Osteoblast (primary cell): Measurements from ENCODE around the gene FOXL2NB. TPM values are rescaled to one million over a fixed set of nuclear protein-coding genes. Genes with fewer than 3 reads are reported as not detected.
"Not testable (repeated sequence)": the region's sequence is repeated elsewhere in the genome, so short reads cannot be mapped to it uniquely, and the experiment has no call there.

Experiments used
- DNase-seq: peaks from one replicate; pipeline ENCODE4 v3.0.0; 2011; ENCODE audit warnings: low spot score, mixed read lengths; ENCODE audit not compliant: insufficient read length; ENCODE audit errors: missing footprints
- H2AFZ ChIP-seq: 2 replicates; pipeline ENCODE4 v1.6.0; 2011; ENCODE audit warnings: mild to moderate bottlenecking, low read length
- H3K27ac ChIP-seq: 2 replicates; pipeline ENCODE4 v1.5.1; 2011; ENCODE audit warnings: mild to moderate bottlenecking, low read depth, low read length, moderate library complexity
- H3K27me3 ChIP-seq: 2 replicates; pipeline ENCODE4 v1.6.0; 2012; ENCODE audit warnings: mild to moderate bottlenecking, control low read depth, inconsistent platforms, low read length, moderate library complexity; ENCODE audit not compliant: insufficient read depth
- H3K36me3 ChIP-seq: 2 replicates; pipeline ENCODE4 v1.5.1; 2011; ENCODE audit warnings: mild to moderate bottlenecking, low read length, control low read depth, moderate library complexity; ENCODE audit not compliant: insufficient read depth
- H3K4me1 ChIP-seq: 2 replicates; pipeline ENCODE4 v1.5.1; 2011; ENCODE audit warnings: mild to moderate bottlenecking, low read length, control low read depth, moderate library complexity; ENCODE audit not compliant: insufficient read depth
- H3K4me2 ChIP-seq: 2 replicates; pipeline ENCODE4 v1.6.0; 2011; ENCODE audit warnings: mild to moderate bottlenecking, low read length; ENCODE audit not compliant: insufficient read depth
- H3K4me3 ChIP-seq: fragments of 200-600 bp; sonication (generic); 3 replicates; pipeline ENCODE4 v1.5.1; 2012; ENCODE audit warnings: mild to moderate bottlenecking, low read length, inconsistent platforms; ENCODE audit not compliant: insufficient read depth
- H3K79me2 ChIP-seq: 2 replicates; pipeline ENCODE4 v1.6.0; 2012; ENCODE audit warnings: mild to moderate bottlenecking, low read length, control low read depth, inconsistent platforms; ENCODE audit not compliant: insufficient read depth
- H3K9me3 ChIP-seq: 2 replicates; pipeline ENCODE4 v1.5.1; 2011; ENCODE audit warnings: low read depth, low read length, control low read depth
- H4K20me1 ChIP-seq: 2 replicates; pipeline ENCODE4 v1.6.0; 2012; ENCODE audit warnings: mild to moderate bottlenecking, low read length, control low read depth; ENCODE audit not compliant: insufficient read depth
- total RNA-seq: library from RNA; depleted of rRNA; stranded (reverse); fragments of >200 nt; gene quantifications from 2 replicates; pipeline ENCODE4 v1.2.3, GENCODE V29; 2012
- TF ChIP-seq, protein P1 (sequence below): IDR thresholded peaks from 2 replicates; pipeline ENCODE4 v1.5.1; 2011; ENCODE audit warnings: mild to moderate bottlenecking, low read depth, low read length, moderate library complexity; ENCODE audit errors: extremely low read depth

Gene FOXL2NB
- total RNA-seq, 1 donor: 0.36 TPM

DNA sequence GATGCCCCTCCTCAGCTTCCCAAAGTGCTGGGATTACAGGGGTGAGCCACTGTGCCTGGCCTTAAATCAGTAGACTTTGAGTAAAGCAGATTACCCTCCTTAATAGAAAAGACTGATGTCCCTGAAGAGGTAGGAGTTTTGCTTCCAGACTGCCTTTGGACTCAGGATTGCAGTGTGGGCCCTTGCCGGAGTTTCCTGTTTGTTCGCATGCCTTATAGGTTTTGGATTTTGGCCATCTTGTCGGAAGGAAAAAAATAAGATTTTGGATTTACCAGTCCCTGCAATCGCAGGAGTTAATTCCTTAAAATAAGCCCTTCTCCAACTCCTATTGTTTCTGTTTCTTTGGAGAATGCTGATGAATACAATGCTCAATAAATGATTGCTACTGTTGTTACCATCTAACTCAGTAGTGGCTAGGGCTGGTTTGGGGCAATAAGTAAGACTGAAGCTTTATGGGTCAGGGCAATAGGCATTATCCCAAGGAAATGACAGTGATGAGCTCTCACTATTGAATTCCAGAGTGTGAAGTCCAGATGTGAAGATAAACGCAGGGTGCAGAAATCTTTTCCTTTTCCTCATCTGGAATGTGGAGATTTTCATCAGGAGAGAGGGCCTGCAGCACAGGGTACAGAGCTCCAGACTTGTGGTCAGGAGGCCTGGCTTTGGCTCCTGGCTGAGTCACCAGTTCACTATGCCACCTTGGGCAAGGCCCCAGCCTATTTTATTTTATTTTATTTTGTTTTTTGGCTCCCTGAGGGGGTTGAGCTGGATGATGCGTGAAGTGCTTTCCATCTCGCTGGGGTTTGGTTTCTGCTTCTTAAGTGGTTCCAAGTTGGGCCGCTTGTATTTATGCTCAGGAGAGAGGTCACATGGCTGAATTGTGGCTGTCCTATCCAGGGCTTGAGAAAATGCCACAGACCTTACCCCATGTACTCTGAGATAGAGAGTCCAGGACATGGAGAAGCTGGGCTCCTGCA is 25.4 kb upstream of the FOXL2NB start:
- peak; percentile 91 for DNase-seq
- Histone ChIP-seq H3K4me3 (no peak overlapping the region), H3K9me3 (no peaks in the 10 kb centered on the region), H2AFZ (no peak overlapping the region), H3K4me2 (peak overlapping the region; percentile 54), H4K20me1 (no peaks in the 10 kb centered on the region), H3K27me3 (peaks cover 5% of the 10 kb centered on the region), H3K4me1 (peaks cover 16% of the 10 kb centered on the region), H3K36me3 (no peaks in the 10 kb centered on the region), H3K79me2 (no peaks in the 10 kb centered on the region), H3K27ac (peak overlapping the region; percentile 59)
- TF ChIP-seq, protein P1, sequence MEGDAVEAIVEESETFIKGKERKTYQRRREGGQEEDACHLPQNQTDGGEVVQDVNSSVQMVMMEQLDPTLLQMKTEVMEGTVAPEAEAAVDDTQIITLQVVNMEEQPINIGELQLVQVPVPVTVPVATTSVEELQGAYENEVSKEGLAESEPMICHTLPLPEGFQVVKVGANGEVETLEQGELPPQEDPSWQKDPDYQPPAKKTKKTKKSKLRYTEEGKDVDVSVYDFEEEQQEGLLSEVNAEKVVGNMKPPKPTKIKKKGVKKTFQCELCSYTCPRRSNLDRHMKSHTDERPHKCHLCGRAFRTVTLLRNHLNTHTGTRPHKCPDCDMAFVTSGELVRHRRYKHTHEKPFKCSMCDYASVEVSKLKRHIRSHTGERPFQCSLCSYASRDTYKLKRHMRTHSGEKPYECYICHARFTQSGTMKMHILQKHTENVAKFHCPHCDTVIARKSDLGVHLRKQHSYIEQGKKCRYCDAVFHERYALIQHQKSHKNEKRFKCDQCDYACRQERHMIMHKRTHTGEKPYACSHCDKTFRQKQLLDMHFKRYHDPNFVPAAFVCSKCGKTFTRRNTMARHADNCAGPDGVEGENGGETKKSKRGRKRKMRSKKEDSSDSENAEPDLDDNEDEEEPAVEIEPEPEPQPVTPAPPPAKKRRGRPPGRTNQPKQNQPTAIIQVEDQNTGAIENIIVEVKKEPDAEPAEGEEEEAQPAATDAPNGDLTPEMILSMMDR: no peak

DNA sequence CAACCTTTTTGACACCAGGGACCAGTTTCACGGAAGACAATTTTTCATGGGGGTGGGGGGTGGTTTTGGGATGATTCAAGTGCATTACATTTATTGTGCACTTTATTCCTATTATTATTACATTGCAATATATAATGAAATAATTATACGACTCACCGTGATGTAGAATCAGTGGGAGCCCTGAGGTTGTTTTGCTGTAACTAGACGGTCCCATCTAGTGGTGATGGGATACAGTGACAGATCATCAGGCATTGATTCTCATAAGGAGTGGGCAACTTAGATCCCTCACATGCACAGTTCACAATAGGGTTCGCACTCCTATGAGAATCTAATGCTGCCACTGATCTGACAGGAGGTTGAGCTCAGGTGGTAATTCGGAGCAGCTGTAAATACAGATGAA is 24.6 kb upstream of the FOXL2NB start:
- not testable (repeated sequence) for H2AFZ ChIP-seq, H3K27me3 ChIP-seq, DNase-seq, H3K4me3 ChIP-seq, H3K9me3 ChIP-seq, H3K36me3 ChIP-seq, H4K20me1 ChIP-seq, H3K79me2 ChIP-seq
- peak overlapping the region; percentile 54 for H3K4me2 ChIP-seq
- H3K27ac ChIP-seq: peak overlapping the region; percentile 59
- peaks cover 16% of the 10 kb centered on the region for H3K4me1 ChIP-seq

DNA sequence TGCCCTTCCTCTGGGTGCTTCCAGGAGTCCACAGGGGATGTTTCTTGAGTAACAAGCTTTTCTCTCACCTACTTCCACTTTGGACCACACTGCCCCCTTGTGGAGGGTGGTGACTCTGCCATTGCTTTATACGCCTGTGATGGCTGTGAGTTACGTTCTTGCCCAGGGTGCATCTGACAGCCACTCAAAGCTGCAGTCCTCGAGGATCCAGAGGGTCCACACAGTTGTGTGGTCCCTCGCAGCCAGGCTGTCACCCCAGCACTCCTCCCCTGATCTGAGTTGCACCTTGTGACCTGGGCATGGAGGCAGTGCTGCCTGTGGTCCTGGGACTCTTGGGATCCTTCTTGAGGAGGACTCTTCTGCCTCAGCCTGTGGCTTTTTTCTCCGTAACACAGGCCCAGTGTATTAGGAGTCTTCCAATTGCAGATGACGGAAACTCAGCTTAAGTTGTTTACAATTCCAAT is 23.5 kb upstream of the FOXL2NB start:
- H3K4me2 ChIP-seq: peak overlapping the region; percentile 52
- H3K36me3 ChIP-seq: no peaks in the 10 kb centered on the region
- peaks cover 5% of the 10 kb centered on the region for H3K27me3 ChIP-seq
- peaks cover 16% of the 10 kb centered on the region for H3K4me1 ChIP-seq
- H3K4me3 ChIP-seq: no peak overlapping the region
- TF ChIP-seq, protein P1: peak; percentile 96
- H3K27ac ChIP-seq: no peak overlapping the region
- peak overlapping the region; percentile 75 for H2AFZ ChIP-seq
- no peaks in the 10 kb centered on the region for H4K20me1 ChIP-seq
- peak; percentile 88 for DNase-seq
- H3K79me2 ChIP-seq: no peaks in the 10 kb centered on the region
- H3K9me3 ChIP-seq: no peaks in the 10 kb centered on the region

DNA sequence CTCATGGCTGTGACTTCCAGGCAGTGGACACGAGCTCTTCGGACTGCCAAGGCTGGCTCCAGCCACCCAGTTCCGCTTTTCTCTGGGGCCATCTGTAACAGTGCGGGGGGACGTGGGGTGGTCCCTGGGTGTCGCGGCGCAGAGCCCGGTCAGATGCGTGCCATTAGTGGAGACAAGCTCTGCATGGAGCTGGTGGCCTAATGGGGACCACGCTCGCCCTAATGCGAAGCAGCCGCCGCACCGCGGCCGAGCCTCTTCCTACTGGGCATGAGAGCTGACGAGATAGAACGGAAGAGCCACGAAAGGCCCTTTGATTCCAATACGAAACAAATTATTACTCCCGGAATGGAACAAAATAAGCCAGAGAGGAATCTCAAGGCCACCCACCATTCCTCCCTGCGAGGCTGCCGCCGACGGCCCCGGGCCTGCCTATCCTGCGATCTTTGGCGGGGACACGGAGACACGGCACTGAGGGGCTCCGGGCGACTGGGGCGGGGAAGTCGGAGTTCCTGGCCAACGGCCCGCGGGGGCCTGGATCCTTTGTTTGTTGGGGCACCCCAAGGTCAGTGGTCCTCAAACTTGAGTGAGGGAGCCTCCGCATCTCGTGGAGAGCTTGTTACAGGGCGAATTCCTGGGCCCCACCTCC is 18.2 kb upstream of the FOXL2NB start:
- Histone ChIP-seq H4K20me1 (no peaks in the 10 kb centered on the region), H2AFZ (no peak overlapping the region), H3K4me1 (no peaks in the 10 kb centered on the region), H3K9me3 (no peaks in the 10 kb centered on the region), H3K27ac (no peak overlapping the region), H3K4me3 (no peak overlapping the region), H3K4me2 (no peak overlapping the region), H3K27me3 (peaks cover 10% of the 10 kb centered on the region), H3K79me2 (no peaks in the 10 kb centered on the region), H3K36me3 (no peaks in the 10 kb centered on the region)
- TF ChIP-seq, protein P1: no peak
- DNase-seq: no peak
